ENCODE data around the gene ZNF684.
"Not testable (repeated sequence)": the region's sequence is repeated elsewhere in the genome, so short reads cannot be mapped to it uniquely, and the experiment has no call there.

The ZNF684 gene

DNA sequence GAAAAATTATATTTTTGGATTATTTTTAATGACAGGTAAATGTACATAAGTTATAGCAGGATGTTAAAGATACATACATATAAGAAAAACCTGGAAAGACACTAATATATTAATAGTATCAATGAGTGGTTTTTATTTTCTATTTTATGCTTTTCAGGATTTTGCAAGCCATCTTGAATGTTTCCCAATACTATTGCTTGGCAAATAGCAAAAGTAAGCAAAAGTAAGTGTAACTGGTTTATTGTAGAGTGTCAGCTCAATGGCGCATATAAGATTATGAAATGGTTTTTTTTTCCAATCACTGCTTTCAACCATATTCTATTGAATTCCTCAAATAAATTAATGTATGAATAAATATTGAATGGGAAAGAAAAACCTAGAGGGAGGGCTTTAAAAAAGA is 36.4 kb downstream of the ZNF684 start:
- H3K4me3 ChIP-seq (ENCODE audit: low read depth, low read length) = no peak overlapping the region

DNA sequence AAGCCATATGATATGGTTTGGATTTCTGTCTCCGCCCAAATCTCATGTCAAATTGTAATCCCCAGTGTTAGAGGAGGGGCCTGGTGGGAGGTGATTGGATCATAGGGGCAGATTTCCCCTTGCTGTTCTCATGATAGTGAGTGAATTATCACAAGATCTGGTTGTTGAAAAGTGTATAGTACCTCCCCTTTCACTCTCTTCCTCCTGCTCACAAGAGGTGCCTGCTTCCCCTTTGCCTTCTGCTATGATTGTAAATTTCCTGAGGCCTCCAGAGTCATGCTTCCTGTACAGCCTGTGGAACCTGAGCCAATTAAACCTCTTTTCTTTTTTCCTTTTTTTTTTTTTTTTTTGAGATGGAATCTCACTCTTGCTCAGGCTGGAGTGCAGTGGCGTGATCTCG is 43.4 kb downstream of the ZNF684 start:
- H3K4me3 ChIP-seq (ENCODE audit: low read depth, low read length) = not testable (repeated sequence)

DNA sequence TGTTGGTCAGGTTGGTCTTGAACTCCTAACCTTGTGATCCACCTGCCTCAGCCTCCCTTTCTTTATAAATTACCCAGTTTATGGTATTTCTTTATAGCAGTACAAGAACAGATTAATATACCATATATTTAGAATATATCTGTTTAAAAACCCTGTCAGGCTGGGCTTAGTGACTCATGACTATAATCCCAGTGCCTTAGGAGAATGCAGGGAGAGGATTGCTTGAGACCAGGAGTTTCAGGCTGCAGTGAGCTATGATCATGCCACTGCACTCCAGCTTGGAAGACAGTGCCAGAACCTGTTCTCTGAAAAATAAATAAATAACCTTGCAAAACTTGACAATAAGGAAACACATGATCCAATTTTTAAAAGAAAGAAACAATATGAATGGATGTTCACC is 43.9 kb downstream of the ZNF684 start:
- H3K4me3 ChIP-seq (ENCODE audit: low read depth, low read length) = no peak overlapping the region

DNA sequence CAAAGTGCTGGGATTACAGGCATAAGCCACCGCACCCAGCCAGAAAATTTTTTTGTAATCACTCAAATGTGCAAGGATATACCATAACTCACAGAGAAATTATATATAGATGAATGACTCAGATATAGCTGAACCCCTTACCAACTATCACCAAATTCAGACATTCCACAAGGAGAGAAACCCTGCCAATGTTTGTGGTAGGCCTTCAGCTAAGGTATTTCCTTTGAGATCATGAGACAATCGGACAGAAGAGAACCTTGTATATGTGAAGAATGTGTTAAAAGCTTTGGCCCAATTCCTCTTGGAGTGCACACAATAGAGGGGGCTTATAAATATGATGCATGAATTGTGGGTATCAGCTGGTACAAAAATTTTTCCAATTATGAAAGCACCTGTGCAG is 50.7 kb downstream of the ZNF684 start:
- no peak overlapping the region for H3K4me3 ChIP-seq (ENCODE audit: low read depth, low read length)

DNA sequence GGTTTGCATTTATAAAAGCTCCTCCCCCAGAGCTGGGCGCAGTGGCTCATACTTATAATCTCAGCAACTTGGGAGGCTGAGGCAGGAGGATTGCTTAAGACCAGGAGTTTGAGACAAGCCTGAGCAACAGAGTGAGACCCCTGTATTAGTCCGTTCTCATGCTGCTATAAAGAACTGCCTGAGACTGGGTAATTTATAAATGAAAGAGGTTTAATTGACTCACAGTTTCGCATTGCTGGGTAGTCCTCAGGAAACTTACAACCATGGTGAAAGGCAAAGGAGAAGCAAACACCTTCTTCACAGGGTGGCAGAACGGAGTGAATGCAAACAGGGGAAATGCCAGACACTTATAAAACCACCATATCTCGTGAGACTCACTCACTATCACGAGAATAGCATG is 52.5 kb downstream of the ZNF684 start:
- H3K4me3 ChIP-seq (ENCODE audit: low read depth, low read length) = no peak overlapping the region

DNA sequence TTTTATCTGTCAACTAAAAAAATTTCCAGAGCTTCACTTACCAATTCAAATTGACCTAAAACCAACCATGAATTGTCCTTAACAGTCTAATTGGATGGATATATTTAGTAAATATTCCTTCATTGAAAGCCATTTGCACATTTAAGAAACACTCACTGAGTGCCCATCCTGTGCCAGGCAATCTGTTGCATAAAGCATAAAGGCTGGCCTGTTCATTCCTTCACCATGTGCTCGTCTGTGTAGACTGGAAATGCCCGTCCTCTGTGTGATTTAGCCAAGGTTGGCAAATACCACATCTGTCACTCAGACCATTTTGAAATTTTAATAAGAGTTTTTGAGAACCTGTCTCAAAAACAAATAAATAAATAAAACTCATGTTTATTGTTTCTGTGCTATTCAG is 57.1 kb downstream of the ZNF684 start:
- H3K4me3 ChIP-seq (ENCODE audit: low read depth, low read length) = no peak overlapping the region

DNA sequence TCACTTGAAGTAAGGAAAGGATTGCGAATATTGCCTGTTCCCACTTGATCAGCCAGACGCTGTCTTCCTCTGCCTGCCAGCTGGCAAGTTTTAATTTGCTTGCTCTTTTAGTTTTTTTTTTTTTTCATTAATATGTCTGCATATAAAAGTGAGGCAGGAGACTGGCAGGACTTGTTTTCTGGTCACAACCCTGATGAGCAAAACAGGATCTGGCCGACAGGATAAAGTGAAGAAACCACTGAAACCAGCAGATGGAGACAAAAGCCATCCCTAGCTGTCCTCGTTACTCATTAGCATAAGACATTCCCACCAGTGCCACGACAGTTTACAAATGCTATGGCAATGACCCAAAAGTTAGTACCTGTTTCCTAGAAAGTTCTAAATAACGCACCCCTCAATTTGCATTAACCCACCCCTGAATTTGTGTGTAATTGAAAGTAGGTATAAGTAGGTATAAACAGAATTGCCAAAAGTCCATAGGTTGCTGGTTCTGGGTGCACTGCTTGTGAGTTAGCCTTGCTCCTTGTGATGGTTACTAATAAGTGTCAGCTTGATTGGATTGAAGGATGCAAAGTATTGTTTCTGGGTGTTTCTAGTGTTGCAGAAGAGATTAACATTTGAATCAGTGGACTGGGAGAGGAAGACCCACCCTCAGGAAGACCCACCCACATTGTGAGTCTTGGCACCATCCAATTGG is 60.8 kb downstream of the ZNF684 start:
- H3K4me3 ChIP-seq (ENCODE audit: low read depth, low read length) = no peak overlapping the region

DNA sequence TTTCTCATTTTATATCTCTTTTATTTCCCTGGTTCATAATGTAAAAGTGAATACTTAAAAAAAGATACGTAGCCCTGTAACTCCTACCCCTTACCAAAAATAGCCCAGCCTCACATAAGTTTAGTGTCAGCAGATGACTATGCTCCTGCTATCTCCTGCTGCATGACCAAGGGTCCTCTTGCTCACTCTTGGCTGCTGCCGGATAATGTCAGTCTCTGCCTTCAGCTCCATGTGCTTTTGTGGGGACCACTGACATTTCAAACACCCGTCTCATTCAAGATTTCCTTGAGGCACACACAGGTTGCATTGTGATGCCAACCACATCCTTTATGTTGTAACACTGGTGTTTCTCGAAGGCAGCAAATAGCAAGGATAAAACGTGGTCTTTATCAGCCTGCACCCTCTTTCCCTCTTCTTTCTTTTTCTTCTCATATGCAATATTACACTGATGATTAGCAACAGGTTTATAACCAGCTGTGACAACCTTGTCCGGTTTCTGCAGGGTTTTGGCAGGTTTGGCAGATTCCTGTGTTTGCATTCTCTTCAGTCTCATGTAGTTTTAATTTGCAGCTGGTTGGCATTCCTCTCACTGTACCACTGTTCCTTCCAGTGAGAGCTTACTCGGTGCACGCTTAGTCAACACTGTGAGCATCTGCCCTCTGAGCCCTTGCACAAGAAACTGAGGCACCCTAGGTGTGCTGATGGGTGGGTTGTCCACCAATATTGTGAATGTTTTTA is 62.2 kb downstream of the ZNF684 start:
- no peak overlapping the region for H3K4me3 ChIP-seq (ENCODE audit: low read depth, low read length)

DNA sequence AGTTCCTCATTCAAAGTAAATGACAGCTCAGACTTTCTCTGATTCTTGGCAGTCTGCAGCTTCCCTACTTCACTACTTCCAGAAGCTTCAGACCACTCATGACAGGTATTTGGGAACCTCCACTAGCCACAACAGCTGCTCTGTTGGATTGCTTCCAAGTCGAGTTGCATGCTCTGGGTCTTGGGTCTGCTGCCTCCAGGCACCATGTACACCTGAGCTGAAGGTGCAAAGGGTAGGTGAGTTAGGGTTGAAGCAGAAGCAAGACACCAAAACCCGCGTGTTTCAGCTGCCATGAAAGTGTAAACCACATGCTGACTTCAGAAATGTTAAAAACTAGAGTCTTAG is 62.7 kb downstream of the ZNF684 start:
- no peak overlapping the region for H3K4me3 ChIP-seq (ENCODE audit: low read depth, low read length)

DNA sequence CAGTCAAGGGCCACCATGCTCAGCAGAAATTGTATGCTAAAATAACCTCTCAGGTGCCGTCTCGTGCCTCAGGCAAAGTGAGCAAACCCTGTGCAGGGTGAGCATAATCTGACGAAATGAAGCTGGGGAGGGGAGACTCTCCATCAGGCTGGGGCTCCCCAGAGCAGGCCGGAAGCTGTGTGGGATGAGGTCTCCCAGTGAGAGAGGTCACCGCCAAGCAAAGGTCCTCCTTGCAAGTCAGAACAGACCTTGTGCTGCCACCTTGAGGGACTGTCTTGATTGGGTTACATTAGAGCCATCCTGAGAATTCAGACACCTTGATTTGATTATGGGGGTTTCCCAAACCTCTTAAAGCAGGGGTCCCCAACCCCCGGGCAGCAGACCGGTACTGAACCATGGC is 64.2 kb downstream of the ZNF684 start:
- no peak overlapping the region for H3K4me3 ChIP-seq (ENCODE audit: low read depth, low read length)
